Stomach (tissue), 4 donors: Measurements from ENCODE around the gene ZNF232.

Experiments
- CTCF ChIP-seq, 7 experiments: fragments of 450-650 bp in 4 of 7; fragments of 200-600 bp in 3 of 7; sonication (generic) in 3 of 7; IDR thresholded peaks; one replicate each; pipeline ENCODE4 v1.5.1; 2016 to 2019; ENCODE audit warnings: antibody characterized with exemption in 7 of 7, control low read depth in 2 of 7, mild to moderate bottlenecking in 1 of 7
- POLR2A ChIP-seq, 4 donors: fragments of 450-650 bp; IDR thresholded peaks; one replicate each; pipeline ENCODE4 v1.6.1; 2016; ENCODE audit warnings: antibody characterized with exemption in 4 of 4, control low read depth in 2 of 4, mild to moderate bottlenecking in 1 of 4, moderate library complexity in 1 of 4

- TF ChIP-seq CTCF (IDR thresholded peaks at IDR 0.05), result no peak
- TF ChIP-seq POLR2A (IDR thresholded peaks at IDR 0.05), result no peak
Observed at GRCh38 chr17:5078106-5079028, 33.3 kb downstream of the ZNF232 start, which contains the start of gene ZFP3.
